GM23338 (cell line): ENCODE results near the gene ACTR2. TPM values are rescaled to one million over a fixed set of nuclear protein-coding genes. Genes with fewer than 3 reads are reported as not detected.

Experiments used
- ATAC-seq: fragments of 200-7000 bp; cut with Tn5 transposase; 3 replicates; pipeline ENCODE4 v1.9.1; 2020
- DNase-seq: peaks from one replicate; pipeline ENCODE4 v3.0.0-alpha.2; 2015; ENCODE audit warnings: low spot score
- H2AFZ ChIP-seq: fragments of 200-600 bp; sonication (generic); 2 replicates; pipeline ENCODE4 v1.8.0; 2016; ENCODE audit warnings: antibody characterized with exemption, mild to moderate bottlenecking, moderate library complexity
- H3F3A ChIP-seq: fragments of 200-600 bp; sonication (generic); replicated peaks from 2 replicates; pipeline ENCODE4 v1.8.0; 2017; ENCODE audit warnings: antibody characterized with exemption, mixed run types, low read depth
- H3K27ac ChIP-seq: fragments of 200-600 bp; sonication (generic); 2 replicates; pipeline ENCODE4 v1.6.1; 2016; ENCODE audit warnings: low read depth
- H3K27me3 ChIP-seq: fragments of 200-600 bp; sonication (generic); 2 replicates; pipeline ENCODE4 v1.8.0; 2016; ENCODE audit warnings: mild to moderate bottlenecking, mixed run types, moderate library complexity; ENCODE audit not compliant: insufficient read depth
- H3K36me3 ChIP-seq: fragments of 200-600 bp; sonication (generic); 2 replicates; pipeline ENCODE4 v1.8.0; 2016; ENCODE audit warnings: mild to moderate bottlenecking; ENCODE audit not compliant: insufficient read depth
- H3K4me1 ChIP-seq: fragments of 200-600 bp; sonication (generic); 2 replicates; pipeline ENCODE4 v1.8.0; 2016; ENCODE audit warnings: mild to moderate bottlenecking, moderate library complexity; ENCODE audit not compliant: insufficient read depth
- H3K4me2 ChIP-seq: fragments of 200-600 bp; sonication (generic); 2 replicates; pipeline ENCODE4 v1.7.1; 2017; ENCODE audit warnings: mixed run types
- H3K4me3 ChIP-seq: fragments of 200-600 bp; sonication (generic); 2 replicates; pipeline ENCODE4 v1.6.1; 2016; ENCODE audit warnings: mixed run types
- H3K79me2 ChIP-seq: fragments of 200-600 bp; sonication (generic); replicated peaks from 2 replicates; pipeline ENCODE4 v1.8.0; 2017; ENCODE audit warnings: mild to moderate bottlenecking; ENCODE audit not compliant: insufficient read depth
- H3K9me2 ChIP-seq: fragments of 200-600 bp; sonication (generic); 2 replicates; pipeline ENCODE4 v1.8.0; 2017; ENCODE audit not compliant: insufficient read depth
- H4K20me1 ChIP-seq: fragments of 200-600 bp; sonication (generic); replicated peaks from 2 replicates; pipeline ENCODE4 v1.8.0; 2017; ENCODE audit warnings: mild to moderate bottlenecking; ENCODE audit not compliant: insufficient read depth
- H3K27ac Mint-ChIP-seq: 2 replicates; pipeline ENCODE4 v1.8.0; 2020; ENCODE audit warnings: inconsistent platforms, mild to moderate bottlenecking, moderate library complexity, mixed read lengths
- H3K27me3 Mint-ChIP-seq: 3 replicates; pipeline ENCODE4 v1.8.0; 2022; ENCODE audit warnings: low read depth, mild to moderate bottlenecking, moderate library complexity, mixed read lengths, inconsistent platforms; ENCODE audit not compliant: insufficient read depth, poor library complexity
- H3K36me3 Mint-ChIP-seq: 3 replicates; pipeline ENCODE4 v1.8.0; 2021; ENCODE audit warnings: low read depth, mild to moderate bottlenecking, inconsistent platforms, moderate library complexity, mixed read lengths
- H3K4me1 Mint-ChIP-seq: 3 replicates; pipeline ENCODE4 v1.8.0; 2020; ENCODE audit warnings: mild to moderate bottlenecking, inconsistent platforms, mixed read lengths
- H3K4me3 Mint-ChIP-seq: 3 replicates; pipeline ENCODE4 v1.8.0; 2021; ENCODE audit warnings: moderate library complexity, mild to moderate bottlenecking, inconsistent platforms, mixed read lengths
- H3K9me3 Mint-ChIP-seq: 3 replicates; pipeline ENCODE4 v1.8.0; 2020; ENCODE audit warnings: moderate library complexity, mild to moderate bottlenecking, inconsistent platforms, mixed read lengths
- CREB1 ChIP-seq: fragments of 250-450 bp; sonication (Bioruptor Pico); IDR thresholded peaks from 2 replicates; pipeline ENCODE4 v1.5.0; 2020; ENCODE audit warnings: low read depth, mild to moderate bottlenecking, moderate library complexity
- CTCF ChIP-seq, 2 experiments: fragments of 200-600 bp in 1 of 2; sonication (generic) in 1 of 2; conservative IDR thresholded peaks; 2 replicates each; pipeline versions ENCODE4 v1.5.1 to v1.6.1; 2016 to 2017; ENCODE audit warnings: antibody characterized with exemption in 2 of 2, low read depth in 2 of 2, mild to moderate bottlenecking in 2 of 2, moderate library complexity in 1 of 2
- ETS1 ChIP-seq: IDR thresholded peaks from 2 replicates; pipeline ENCODE4 v1.6.1; 2016; ENCODE audit warnings: antibody characterized with exemption
- EZH2 ChIP-seq: fragments of 200-600 bp; sonication (generic); IDR thresholded peaks from one replicate; pipeline ENCODE4 v1.8.0; 2017; ENCODE audit warnings: antibody characterized with exemption, mild to moderate bottlenecking, low read depth; ENCODE audit not compliant: unreplicated experiment
- EZH2phosphoT487 ChIP-seq: fragments of 200-600 bp; sonication (generic); IDR thresholded peaks from one replicate; pipeline ENCODE4 v1.8.1; 2018; ENCODE audit warnings: antibody characterized with exemption; ENCODE audit not compliant: unreplicated experiment
- JUNB ChIP-seq: IDR thresholded peaks from one replicate; pipeline ENCODE4 v1.6.1; 2016; ENCODE audit warnings: antibody characterized with exemption; ENCODE audit not compliant: unreplicated experiment
- NANOG ChIP-seq: IDR thresholded peaks from 2 replicates; pipeline ENCODE4 v1.6.1; 2016; ENCODE audit warnings: antibody characterized with exemption, borderline replicate concordance
- POLR2AphosphoS5 ChIP-seq: IDR thresholded peaks from 2 replicates; pipeline ENCODE4 v1.6.1; 2016; ENCODE audit warnings: antibody characterized with exemption, low read depth
- REST ChIP-seq: IDR thresholded peaks from one replicate; pipeline ENCODE4 v1.6.1; 2018; ENCODE audit warnings: antibody characterized with exemption; ENCODE audit not compliant: unreplicated experiment
- STAT1 ChIP-seq: IDR thresholded peaks from one replicate; pipeline ENCODE4 v1.6.1; 2016; ENCODE audit warnings: antibody characterized with exemption; ENCODE audit not compliant: unreplicated experiment
- ZNF114 ChIP-seq: fragments of 250-450 bp; sonication (Bioruptor Pico); IDR thresholded peaks from 2 replicates; pipeline ENCODE4 v1.5.0; 2020; ENCODE audit warnings: mild to moderate bottlenecking, moderate library complexity
- ZNF331 ChIP-seq: fragments of 250-450 bp; sonication (Bioruptor Pico); IDR thresholded peaks from 2 replicates; pipeline ENCODE4 v1.5.0; 2020; ENCODE audit warnings: low read depth, mild to moderate bottlenecking, moderate library complexity
- ZNF462 ChIP-seq: fragments of 250-450 bp; sonication (Bioruptor Pico); IDR thresholded peaks from 2 replicates; pipeline ENCODE4 v1.5.0; 2020; ENCODE audit warnings: mild to moderate bottlenecking, moderate library complexity
- polyA plus RNA-seq: library from polyadenylated mRNA; unstranded; fragments of >200 nt; fragmentation: Nextera tagmentation; extraction: Ambion mirVana; gene quantifications from 2 replicates; pipeline ENCODE4 v1.2.1, GENCODE V29; 2016
- total RNA-seq: library from RNA; depleted of rRNA; stranded (reverse); fragments of >200 nt; shearing (Covaris generic); gene quantifications from 2 replicates; pipeline ENCODE4 v1.2.3, GENCODE V29; 2014

The ACTR2 gene
- total and polyA plus RNA-seq, 2 experiments from 2014 or later, result 73.6 to 87.6 TPM

- no peak overlapping the region for H2AFZ ChIP-seq
- no peaks in the 10 kb centered on the region for H3K79me2 ChIP-seq
- ATAC-seq (peak; percentile 44), DNase-seq (no peak)
- Mint-ChIP-seq H3K36me3 (no peaks in the 10 kb centered on the region), H3K4me3 (no peak overlapping the region), H3K4me1 (peaks cover 21% of the 10 kb centered on the region), H3K9me3 (no peaks in the 10 kb centered on the region), H3K27ac (no peak overlapping the region), H3K27me3 (peaks cover 13% of the 10 kb centered on the region)
- H4K20me1 ChIP-seq, result no peaks in the 10 kb centered on the region; the same call in 1 of the 2 replicates
- H3K9me2 ChIP-seq, result no peaks in the 10 kb centered on the region
- H3F3A ChIP-seq, result no peaks in the 10 kb centered on the region
- H3K4me3 ChIP-seq, result no peak overlapping the region
- no peaks in the 10 kb centered on the region for H3K4me1 ChIP-seq
- no peak overlapping the region for H3K4me2 ChIP-seq
- H3K27ac ChIP-seq, result no peak overlapping the region
- H3K36me3 ChIP-seq, result no peaks in the 10 kb centered on the region
- no peaks in the 10 kb centered on the region for H3K27me3 ChIP-seq
- TF ChIP-seq ZNF331 (CRISPR knock-in tag) (no peak), NANOG (no peak), JUNB (no peak), CTCF (conservative IDR thresholded peaks at IDR 0.05; ENCODE audit: low read depth in 2 of 2) (no peak), EZH2phosphoT487 (no peak), ZNF462 (CRISPR knock-in tag) (no peak), EZH2 (no peak), STAT1 (no peak), REST (no peak), ZNF114 (no peak), POLR2AphosphoS5 (no peak), ETS1 (no peak), CREB1 (CRISPR knock-in tag) (no peak)
These were observed 65.7 kb downstream of the ACTR2 start for GRCh38 chr2:65293376-65293775.
